Heart left ventricle (tissue), 16 donors: Measurements from ENCODE around the gene GNGT2. TPM values are rescaled to one million over a fixed set of nuclear protein-coding genes. Genes with fewer than 3 reads are reported as not detected.
A peak's percentile ranks its signal among the peaks of the same experiment; 100 is the strongest.
"Not testable (repeated sequence)": the region's sequence is repeated elsewhere in the genome, so short reads cannot be mapped to it uniquely, and the experiment has no call there.

Experiments
- ATAC-seq, 4 donors: fragments of 200-7000 bp; cut with Tn5 transposase; one replicate each; pipeline ENCODE4 v1.9.1; 2020 to 2022; ENCODE audit warnings: moderate library complexity in 4 of 4, mild to moderate bottlenecking in 3 of 4, moderate number of reproducible peaks in 1 of 4
- DNase-seq, 5 donors: peaks; one replicate each; pipeline ENCODE4 v3.0.0-alpha.2; 2020
- H3K27ac ChIP-seq, 12 donors: fragments of 200-600 bp; sonication (generic) in 4 of 12; one replicate each; pipeline versions ENCODE4 v1.5.0 to v1.8.0; 2016 to 2022; ENCODE audit warnings: mild to moderate bottlenecking in 2 of 12
- H3K27me3 ChIP-seq, 9 donors: fragments of 200-600 bp; sonication (generic) in 2 of 9; one replicate each; pipeline versions ENCODE4 v1.5.1 to v1.8.0; 2016 to 2022; ENCODE audit warnings: mild to moderate bottlenecking in 3 of 9
- H3K36me3 ChIP-seq, 9 donors: fragments of 200-600 bp; sonication (generic) in 2 of 9; one replicate each; pipeline versions ENCODE4 v1.5.0 to v1.8.0; 2018 to 2022; ENCODE audit warnings: mild to moderate bottlenecking in 2 of 9
- H3K4me1 ChIP-seq, 12 donors: fragments of 200-600 bp; sonication (generic) in 4 of 12; one replicate each; pipeline versions ENCODE4 v1.5.0 to v1.8.0; 2016 to 2022; ENCODE audit warnings: mild to moderate bottlenecking in 3 of 12
- H3K4me3 ChIP-seq, 12 donors: fragments of 200-600 bp; sonication (generic) in 4 of 12; one replicate each; pipeline versions ENCODE4 v1.5.0 to v1.8.0; 2017 to 2022; ENCODE audit warnings: mild to moderate bottlenecking in 9 of 12, moderate library complexity in 4 of 12
- H3K9me3 ChIP-seq, 12 donors: fragments of 200-600 bp; sonication (generic) in 4 of 12; one replicate each; pipeline versions ENCODE4 v1.5.0 to v1.8.0; 2016 to 2022; ENCODE audit warnings: mild to moderate bottlenecking in 1 of 12
- CTCF ChIP-seq, 12 donors: fragments of 200-600 bp; sonication (generic) in 4 of 12; IDR thresholded peaks; one replicate each; pipeline versions ENCODE4 v1.5.0 to v1.8.0; 2018 to 2022; ENCODE audit warnings: antibody characterized with exemption in 12 of 12, mild to moderate bottlenecking in 5 of 12
- POLR2A ChIP-seq, 2 donors: fragments of 450-650 bp; IDR thresholded peaks; one replicate each; pipeline ENCODE4 v1.6.1; 2017; ENCODE audit warnings: antibody characterized with exemption in 2 of 2, mild to moderate bottlenecking in 2 of 2, moderate library complexity in 2 of 2
- WGBS, 4 donors: extraction: QIAGEN DNeasy Blood & Tissue Kit in 2 of 4; methylation state at CpG; one replicate each; pipeline versions ENCODE4 v1.1.5 to v1.1.7; 2013 to 2018; 5-methylcytosine and 5-hydroxymethylcytosine counted together
- intact Hi-C, 10 donors: fragments of 100-400 bp; cut with DNase I; formaldehyde crosslinking; loops; one replicate each; pipeline versions ENCODE4 v1.11.1 to v1.14.2; 2022
- polyA plus RNA-seq, 2 donors: library from polyadenylated mRNA; stranded (reverse); fragments of 200-250 nt; gene quantifications; one replicate each; pipeline ENCODE4 v1.2.3, GENCODE V29; 2013
- total RNA-seq, 9 donors: library from RNA; depleted of rRNA in 2 of 9; stranded (reverse); fragments of >200 nt in 2 of 9; fragmentation: NEBNext Ultra II Directional in 3 of 9; extraction: Animal tissue kit (Norgen Biotek cat#: 25700) in 3 of 9; gene quantifications; one replicate each; pipeline versions ENCODE4 v1.1.0 to v1.2.4, GENCODE V29; 2016 to 2023
- donor health status: ischemic (EF 13 %, LVEDD 7.1; RV severe dilation, severe dysfunction).
- donor health status: healthy with polysubstance abuse.
- donor health status: DM: no; HTN: yes; CAD: no.
- donor health status: DM: no; HTN: no; CAD: no.
- donor health status: ischemic (EF 25% LVEDD 6.9; RV normal size, moderate dysfunction).
- donor health status: ischemic (EF 25% LVEDD 5.7; RV mildly dilated, moderate dysfunction).
- donor health status: healthy.
- donor health status: DM: yes; HTN: yes; CAD: no.
- donor health status: ischemic (EF 35%, LVEDD 5.7; RV mildly dilated, moderate dysfunction).
- donor health status: nonischemic (EF 11% LVEDD 7.7; RV severe dilation, severe dysfunction).
- donor health status: DM: yes; HTN: yes; CAD: no.
- donor health status: PGD.
- donor health status: ischemic (EF 29% LVEDD 5.4; RV normal size, mild dysfunction).
- donor health status: nonischemic (EF 23%, LVEDD 6.1; RV moderate dilation, normal function).

The GNGT2 gene
- total and polyA plus RNA-seq, 11 donors, result 0.76 to 4.9 (median 1.5) TPM

GRCh38 chr17:49191917-49192741 lies 18.2 kb downstream of the GNGT2 start:
- DNase-seq, result peak; percentile 88 to 94 (median 91)
- H3K36me3 ChIP-seq, result no peaks in the 10 kb centered on the region
- peak; percentile 87 to 92 (median 90) for ATAC-seq
- peak overlapping the region; percentile 92 to 99 (median 98) for H3K27ac ChIP-seq
- 0 to 1% (median 1%) methylated on average over 46 to 53 of the region's 53 CpGs for WGBS, 4 donors
- H3K27me3 ChIP-seq, result no peaks in the 10 kb centered on the region
- TF ChIP-seq POLR2A (IDR thresholded peaks at IDR 0.05), result peak in 1 of 2 donors; percentile 7
- TF ChIP-seq CTCF (IDR thresholded peaks at IDR 0.05), result peak in 9 of 12 donors; percentile 17 to 61 (median 33)
- peak overlapping the region; percentile 59 to 95 (median 80) for H3K4me3 ChIP-seq
- intact Hi-C loops, result loop anchor here in 6 of 10 donors (2.0 to 5.0 kb wide), 3 partner anchors 19 to 35 kb away; partner anchors contain the start of genes ABI3 (in 2 of the 6) and GNGT2 (in 2 of the 6)
- no peaks in the 10 kb centered on the region for H3K9me3 ChIP-seq
- peaks cover 0 to 23% (median 3%) of the 10 kb centered on the region in 12 donors for H3K4me1 ChIP-seq

DNA sequence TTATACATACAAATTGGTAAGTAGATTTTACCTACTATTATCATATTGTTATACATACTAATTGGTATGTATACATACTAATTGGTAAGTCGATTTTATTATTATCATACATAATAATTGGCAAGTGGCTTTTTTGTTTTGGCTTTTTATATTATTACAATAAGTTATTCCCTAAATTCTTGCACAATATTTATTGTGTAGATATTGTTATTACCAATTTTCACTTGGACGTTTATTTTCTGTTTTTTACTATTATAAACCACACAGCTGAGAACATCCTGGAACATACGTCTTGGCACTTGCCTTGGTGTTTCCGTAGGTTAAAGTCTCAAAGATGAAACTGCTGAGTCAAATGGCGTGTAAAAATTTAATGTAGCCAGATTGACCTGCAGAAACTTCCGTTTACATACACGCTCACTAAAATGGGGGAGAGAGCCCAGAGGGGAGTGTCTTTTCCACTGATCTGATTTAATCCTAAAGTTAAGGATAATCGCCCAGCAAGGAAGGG lies 18.9 kb downstream of the GNGT2 start:
- Histone ChIP-seq H3K27ac (peak overlapping the region; percentile 92 to 99 (median 98)), H3K9me3 (no peaks in the 10 kb centered on the region), H3K4me3 (peak overlapping the region; percentile 59 to 95 (median 80)), H3K27me3 (no peaks in the 10 kb centered on the region), H3K36me3 (no peaks in the 10 kb centered on the region), H3K4me1 (peaks cover 0 to 23% (median 3%) of the 10 kb centered on the region in 12 donors)
- no peak for TF ChIP-seq POLR2A (IDR thresholded peaks at IDR 0.05)
- no peak for TF ChIP-seq CTCF (IDR thresholded peaks at IDR 0.05)
- 7 to 10% (median 9%) methylated on average over 8 of the region's 8 CpGs for WGBS, 4 donors
- no peak for ATAC-seq
- intact Hi-C loops, result loop anchor here in 3 of 10 donors (5.0 kb wide), 1 partner anchor 36 kb away; no protein-coding TSS in a partner anchor
- no peak for DNase-seq

DNA sequence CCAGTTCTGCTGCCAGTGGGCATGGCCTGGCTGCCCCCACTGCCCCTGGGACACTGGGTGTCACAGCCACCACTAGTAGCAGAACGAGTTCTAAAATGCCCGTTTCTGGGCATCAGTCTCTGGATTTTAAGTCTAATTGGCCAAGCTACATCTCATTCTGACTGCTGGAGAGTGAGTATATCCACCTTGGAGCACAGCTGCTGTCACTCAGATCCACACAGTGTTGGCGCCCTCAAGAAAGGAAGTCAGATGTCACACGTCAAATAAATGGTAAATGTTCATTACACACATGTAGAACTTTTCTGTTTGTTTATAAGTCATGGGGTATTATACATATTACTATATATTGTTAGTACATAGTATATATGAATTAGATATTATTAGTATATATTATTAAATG lies 19.4 kb downstream of the GNGT2 start:
- H3K4me1 ChIP-seq, result peaks cover 0 to 21% (median 3%) of the 10 kb centered on the region in 12 donors
- H3K4me3 ChIP-seq, result no peak overlapping the region
- TF ChIP-seq POLR2A (IDR thresholded peaks at IDR 0.05), result no peak
- TF ChIP-seq CTCF (IDR thresholded peaks at IDR 0.05), result no peak
- WGBS, 4 donors, result 64 to 80% (median 74%) methylated on average over 4 of the region's 4 CpGs
- H3K27me3 ChIP-seq, result no peaks in the 10 kb centered on the region
- DNase-seq, result no peak
- intact Hi-C loops, result loop anchor here in 3 of 10 donors (5.0 kb wide), 1 partner anchor 36 kb away; no protein-coding TSS in a partner anchor
- peak overlapping the region in 2 of 12 donors; percentile 96 to 98 for H3K27ac ChIP-seq
- no peaks in the 10 kb centered on the region for H3K9me3 ChIP-seq
- no peaks in the 10 kb centered on the region for H3K36me3 ChIP-seq
- ATAC-seq, result no peak

- peaks cover 0 to 13% (median 0%) of the 10 kb centered on the region in 12 donors for H3K9me3 ChIP-seq
- intact Hi-C loops, result loop anchor here in 1 of 10 donors (5.0 kb wide), 1 partner anchor 40 kb away; no protein-coding TSS in a partner anchor
- no peaks in the 10 kb centered on the region for H3K27me3 ChIP-seq
- TF ChIP-seq POLR2A (IDR thresholded peaks at IDR 0.05) (no peak), CTCF (IDR thresholded peaks at IDR 0.05) (no peak)
- DNase-seq (no peak), ATAC-seq (no peak)
- WGBS, 4 donors, result 91 to 98% (median 93%) methylated on average over 3 of the region's 3 CpGs
- no peak overlapping the region for H3K4me3 ChIP-seq
- peaks cover 0 to 6% (median 0%) of the 10 kb centered on the region in 12 donors for H3K4me1 ChIP-seq
- no peaks in the 10 kb centered on the region for H3K36me3 ChIP-seq
- no peak overlapping the region for H3K27ac ChIP-seq
Measured at GRCh38 chr17:49187301-49187700, 23.1 kb downstream of the GNGT2 start.

DNA sequence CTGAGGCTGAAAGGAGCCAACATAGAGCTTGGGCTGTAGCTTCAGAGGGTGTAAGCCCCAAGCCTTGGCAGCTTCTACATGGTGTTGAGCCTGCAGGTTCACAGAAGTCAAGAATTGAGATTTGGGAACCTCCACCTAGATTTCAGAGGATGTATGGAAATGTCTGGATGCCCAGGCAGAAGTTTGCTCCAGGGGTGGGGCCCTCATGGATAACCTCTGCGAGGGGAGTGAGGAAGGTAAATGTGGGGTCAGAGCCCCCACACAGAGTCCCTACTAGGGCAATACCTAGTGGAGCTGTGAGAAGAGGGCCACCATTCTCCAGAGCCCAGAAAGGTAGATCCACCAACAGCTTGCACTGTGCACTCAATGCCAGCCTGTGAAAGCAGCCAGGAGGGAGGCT lies 25.0 kb downstream of the GNGT2 start:
- H3K9me3 ChIP-seq, result peaks cover 0 to 13% (median 0%) of the 10 kb centered on the region in 12 donors
- not testable (repeated sequence) for H3K36me3 ChIP-seq, DNase-seq, H3K27me3 ChIP-seq, H3K27ac ChIP-seq, ATAC-seq, H3K4me3 ChIP-seq, H3K4me1 ChIP-seq
- WGBS, 4 donors, result 95 to 100% (median 100%) methylated on average over 1 of the region's 1 CpG
- intact Hi-C loops, result loop anchor here in 1 of 10 donors (5.0 kb wide), 1 partner anchor 42 kb away; no protein-coding TSS in a partner anchor

GRCh38 chr17:49184522-49184921 lies 25.9 kb downstream of the GNGT2 start:
- not testable (repeated sequence) for H3K27me3 ChIP-seq, DNase-seq, H3K4me1 ChIP-seq, H3K27ac ChIP-seq, ATAC-seq, H3K4me3 ChIP-seq, H3K36me3 ChIP-seq
- intact Hi-C loops, result loop anchor here in 3 of 10 donors (5.0 kb wide), 3 partner anchors 43 to 108 kb away; no protein-coding TSS in a partner anchor
- H3K9me3 ChIP-seq, result peaks cover 0 to 13% (median 0%) of the 10 kb centered on the region in 12 donors
